Fibroblast of the aortic adventitia (primary cell): Measurements from ENCODE around the gene SNTB2. TPM values are rescaled to one million over a fixed set of nuclear protein-coding genes. Genes with fewer than 3 reads are reported as not detected.

Experiments used
- DNase-seq: peaks from one replicate; pipeline ENCODE4 v3.0.0-alpha.2; 2010; ENCODE audit warnings: low read depth
- H3K4me3 ChIP-seq: 2 replicates; pipeline ENCODE4 v1.5.1; 2011; ENCODE audit warnings: low read depth, mild to moderate bottlenecking, control low read depth, low read length, moderate library complexity
- CTCF ChIP-seq: IDR thresholded peaks from 2 replicates; pipeline ENCODE4 v1.5.1; 2011; ENCODE audit warnings: mild to moderate bottlenecking, low read length, control low read depth, inconsistent platforms; ENCODE audit not compliant: insufficient read depth
- total RNA-seq: library from RNA; depleted of rRNA; stranded (reverse); fragments of >200 nt; gene quantifications from 2 replicates; pipeline ENCODE4 v1.2.3, GENCODE V29; 2012; ENCODE audit warnings: low replicate concordance

The SNTB2 gene
- total RNA-seq, 1 donor = 40.6 TPM

- no peak overlapping the region for H3K4me3 ChIP-seq
- no peak for TF ChIP-seq CTCF
- DNase-seq = no peak
Observed at GRCh38 chr16:69320740-69321073, 133.7 kb downstream of the SNTB2 start.

- DNase-seq = no peak
- no peak overlapping the region for H3K4me3 ChIP-seq
- no peak for TF ChIP-seq CTCF
Observed at GRCh38 chr16:69321080-69321479, 134.1 kb downstream of the SNTB2 start.

GRCh38 chr16:69322343-69322742 lies 135.4 kb downstream of the SNTB2 start:
- TF ChIP-seq CTCF = no peak
- H3K4me3 ChIP-seq = no peak overlapping the region
- DNase-seq = no peak

GRCh38 chr16:69323415-69323814 lies 136.5 kb downstream of the SNTB2 start:
- DNase-seq = no peak
- TF ChIP-seq CTCF = no peak
- no peak overlapping the region for H3K4me3 ChIP-seq

GRCh38 chr16:69324013-69324531 lies 137.1 kb downstream of the SNTB2 start:
- no peak for DNase-seq
- H3K4me3 ChIP-seq = no peak overlapping the region
- no peak for TF ChIP-seq CTCF

- no peak for DNase-seq
Observed at GRCh38 chr16:69324585-69325253, 137.8 kb downstream of the SNTB2 start.

More at GRCh38 chr16:69324585-69325253, 137.8 kb downstream of the SNTB2 start:
- H3K4me3 ChIP-seq = no peak overlapping the region
- TF ChIP-seq CTCF = no peak
